ENCODE data around the gene MAGED1. TPM values are rescaled to one million over a fixed set of nuclear protein-coding genes. Genes with fewer than 3 reads are reported as not detected.

Gene MAGED1
- total RNA-seq, 2 donors from 2014 or later = 51.6 to 56.6 TPM

DNA sequence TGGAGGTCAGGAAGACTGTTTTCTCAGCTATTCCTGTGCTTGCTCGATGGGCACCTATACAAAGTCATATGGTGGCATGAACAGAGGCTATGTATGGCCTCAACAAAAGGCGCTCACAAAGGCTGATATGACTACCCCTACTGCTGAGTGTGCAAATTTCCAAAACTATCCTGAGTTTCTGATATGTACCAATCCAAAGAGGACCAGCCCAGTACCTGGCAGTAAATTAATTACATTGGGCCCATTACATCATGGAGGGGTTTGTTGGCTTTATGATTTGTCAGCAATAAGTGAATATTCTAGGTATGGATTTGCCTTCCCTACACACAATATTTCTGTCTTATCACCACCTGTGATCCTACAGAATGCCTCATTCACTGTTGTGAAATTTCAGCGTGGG, 12.3 kb downstream of the MAGED1 start:
- TF ChIP-seq, protein P1, sequence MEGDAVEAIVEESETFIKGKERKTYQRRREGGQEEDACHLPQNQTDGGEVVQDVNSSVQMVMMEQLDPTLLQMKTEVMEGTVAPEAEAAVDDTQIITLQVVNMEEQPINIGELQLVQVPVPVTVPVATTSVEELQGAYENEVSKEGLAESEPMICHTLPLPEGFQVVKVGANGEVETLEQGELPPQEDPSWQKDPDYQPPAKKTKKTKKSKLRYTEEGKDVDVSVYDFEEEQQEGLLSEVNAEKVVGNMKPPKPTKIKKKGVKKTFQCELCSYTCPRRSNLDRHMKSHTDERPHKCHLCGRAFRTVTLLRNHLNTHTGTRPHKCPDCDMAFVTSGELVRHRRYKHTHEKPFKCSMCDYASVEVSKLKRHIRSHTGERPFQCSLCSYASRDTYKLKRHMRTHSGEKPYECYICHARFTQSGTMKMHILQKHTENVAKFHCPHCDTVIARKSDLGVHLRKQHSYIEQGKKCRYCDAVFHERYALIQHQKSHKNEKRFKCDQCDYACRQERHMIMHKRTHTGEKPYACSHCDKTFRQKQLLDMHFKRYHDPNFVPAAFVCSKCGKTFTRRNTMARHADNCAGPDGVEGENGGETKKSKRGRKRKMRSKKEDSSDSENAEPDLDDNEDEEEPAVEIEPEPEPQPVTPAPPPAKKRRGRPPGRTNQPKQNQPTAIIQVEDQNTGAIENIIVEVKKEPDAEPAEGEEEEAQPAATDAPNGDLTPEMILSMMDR (IDR thresholded peaks at IDR 0.05) = no peak
- Histone ChIP-seq H3K9me3 (no peaks in the 10 kb centered on the region), H3K27me3 (replicated peaks; ENCODE audit: insufficient read depth) (no peaks in the 10 kb centered on the region), H3K36me3 (no peaks in the 10 kb centered on the region), H3K27ac (no peak overlapping the region), H3K4me3 (no peak overlapping the region), H3K4me1 (ENCODE audit: control insufficient read depth in 1 of 2, low read depth in 2 of 2) (no peaks in the 10 kb centered on the region)
- ATAC-seq (ENCODE audit: insufficient number of reproducible peaks, low FRiP score, low read depth) = no peak
- DNase-seq (ENCODE audit: low spot score) = no peak

DNA sequence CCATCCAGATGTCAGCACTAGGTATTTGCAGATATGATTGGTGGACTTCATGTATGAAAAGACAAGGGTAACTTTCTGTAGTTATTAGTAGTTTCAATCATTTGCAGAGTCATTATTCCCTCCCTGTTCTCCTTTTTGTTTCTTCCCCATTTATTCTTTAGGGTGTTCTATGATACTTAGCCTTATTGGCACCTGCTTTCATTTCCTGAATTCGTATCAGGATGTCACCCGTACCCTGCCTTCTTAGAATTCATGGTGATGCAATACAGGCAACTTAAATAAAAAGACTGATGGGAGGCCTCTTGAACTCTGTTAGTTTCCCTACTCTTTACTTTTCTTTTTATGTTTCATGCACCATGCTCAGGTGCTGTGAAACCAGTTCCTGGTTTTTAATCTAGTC, 24.2 kb downstream of the MAGED1 start:
- TF ChIP-seq, protein P1 (IDR thresholded peaks at IDR 0.05) = no peak
- Histone ChIP-seq H3K36me3 (no peaks in the 10 kb centered on the region), H3K9me3 (no peaks in the 10 kb centered on the region), H3K27me3 (replicated peaks; ENCODE audit: insufficient read depth) (no peaks in the 10 kb centered on the region), H3K27ac (no peak overlapping the region), H3K4me3 (no peak overlapping the region), H3K4me1 (ENCODE audit: control insufficient read depth in 1 of 2, low read depth in 2 of 2) (no peaks in the 10 kb centered on the region)
- no peak for ATAC-seq (ENCODE audit: insufficient number of reproducible peaks, low FRiP score, low read depth)
- DNase-seq (ENCODE audit: low spot score) = no peak

DNA sequence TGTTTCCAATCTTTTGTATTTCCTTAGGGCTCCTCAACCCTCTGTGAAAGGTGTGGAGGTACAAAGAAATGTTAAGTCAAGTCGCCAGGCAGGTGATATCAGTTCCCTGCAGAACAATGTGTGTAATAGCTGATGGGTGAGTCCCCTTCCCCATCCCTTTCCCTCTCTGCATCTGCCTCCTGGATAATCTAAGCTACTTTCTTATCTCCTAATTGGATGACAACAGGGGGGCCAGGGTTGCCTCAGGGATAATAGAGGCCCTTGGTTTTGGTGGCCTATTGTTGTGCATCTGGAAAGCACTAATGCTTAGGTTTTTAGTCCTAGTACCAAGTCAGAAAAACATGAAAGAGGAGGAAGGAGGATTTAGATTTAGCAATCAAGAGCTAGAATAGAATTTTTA, 29.1 kb downstream of the MAGED1 start:
- Histone ChIP-seq H3K4me1 (ENCODE audit: control insufficient read depth in 1 of 2, low read depth in 2 of 2) (no peaks in the 10 kb centered on the region), H3K4me3 (no peak overlapping the region), H3K9me3 (no peaks in the 10 kb centered on the region), H3K27ac (no peak overlapping the region), H3K27me3 (replicated peaks; ENCODE audit: insufficient read depth) (no peaks in the 10 kb centered on the region), H3K36me3 (no peaks in the 10 kb centered on the region)
- ATAC-seq (ENCODE audit: insufficient number of reproducible peaks, low FRiP score, low read depth) (no peak), DNase-seq (ENCODE audit: low spot score) (no peak)
- TF ChIP-seq, protein P1 (IDR thresholded peaks at IDR 0.05) = no peak

DNA sequence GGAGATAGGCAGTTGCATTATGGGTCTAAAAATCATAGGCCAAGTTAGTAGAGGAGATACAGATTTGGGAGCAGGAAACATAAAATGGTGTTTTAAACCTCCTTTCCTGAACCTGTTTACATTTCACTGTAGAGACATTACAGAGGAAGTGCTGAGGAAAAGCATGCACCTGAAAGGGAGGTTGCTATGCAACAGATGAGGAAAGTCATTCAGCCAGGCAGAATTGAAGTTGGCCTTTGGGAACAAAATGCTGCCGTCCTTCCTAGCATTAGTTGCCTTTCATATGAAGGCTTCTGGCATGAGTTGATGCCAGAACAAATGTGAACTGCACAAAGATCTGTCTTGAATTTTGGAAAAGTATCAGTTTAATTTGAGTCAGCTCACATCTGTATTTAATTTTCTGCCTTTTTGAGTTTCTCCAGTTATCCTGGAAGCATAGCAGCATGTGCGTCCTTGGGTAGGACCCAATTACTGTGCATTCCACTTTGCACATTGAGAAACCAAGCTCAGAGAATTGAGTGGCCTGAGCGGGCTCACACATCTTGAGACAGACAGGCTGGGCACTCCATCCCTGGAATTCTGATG, 38.2 kb downstream of the MAGED1 start:
- H3K9me3 ChIP-seq = no peaks in the 10 kb centered on the region
- TF ChIP-seq, protein P1 (IDR thresholded peaks at IDR 0.05) = no peak
- no peak for ATAC-seq (ENCODE audit: insufficient number of reproducible peaks, low FRiP score, low read depth)
- H3K27me3 ChIP-seq (replicated peaks; ENCODE audit: insufficient read depth) = no peaks in the 10 kb centered on the region
- DNase-seq (ENCODE audit: low spot score) = no peak
- no peak overlapping the region for H3K27ac ChIP-seq
- no peaks in the 10 kb centered on the region for H3K36me3 ChIP-seq
- no peak overlapping the region for H3K4me3 ChIP-seq
- no peaks in the 10 kb centered on the region for H3K4me1 ChIP-seq (ENCODE audit: control insufficient read depth in 1 of 2, low read depth in 2 of 2)

Other genes with a start within 250 kb of the MAGED1 start
- not detected for gene CENPVL2, start 210.8 kb upstream of the MAGED1 start, total RNA-seq
- not detected for gene CENPVL1, start 183.1 kb upstream of the MAGED1 start, total RNA-seq
- 1 to 10 TPM; 3.1 to 5.2 TPM for gene GSPT2, start 150.2 kb upstream of the MAGED1 start, total RNA-seq
- gene MAGED4B, start 175.6 kb downstream of the MAGED1 start, total RNA-seq = 1 to 10 TPM; 2.7 to 3.2 TPM